ENCODE measurements around the gene MACO1. TPM values are rescaled to one million over a fixed set of nuclear protein-coding genes. Genes with fewer than 3 reads are reported as not detected.

The MACO1 gene
- total and polyA plus RNA-seq, 2 of the 8 experiments (the other 6 are each of a cell fraction or from before 2014, with no cell fraction given) = 3.5 to 15.1 TPM

- Histone ChIP-seq H3K79me2 (ENCODE audit: control insufficient read depth in 1 of 2, insufficient read depth in 2 of 2, low read length in 2 of 2) (no peaks in the 10 kb centered on the region), H2AFZ (ENCODE audit: low read length) (no peak overlapping the region), H3K27ac (ENCODE audit: low read depth, low read length) (no peak overlapping the region), H3K4ac (replicated peaks; ENCODE audit: insufficient read length, low read depth, low read length) (no peak overlapping the region), H3K4me3 (ENCODE audit: extremely low read depth in 1 of 4, insufficient read depth in 2 of 4, low read depth in 3 of 4, low read length in 4 of 4) (no peak overlapping the region), H4K8ac (ENCODE audit: extremely low read depth, insufficient read depth, low read length) (no peak overlapping the region), H3K23me2 (ENCODE audit: low read depth, low read length) (no peaks in the 10 kb centered on the region), H2BK12ac (ENCODE audit: low read depth, low read length) (no peak overlapping the region), H3K4me1 (replicated peaks in 1 of 4; ENCODE audit: control insufficient read depth in 3 of 4, insufficient read depth in 4 of 4, low read length in 3 of 4) (peaks cover 0 to 13% (median 4%) of the 10 kb centered on the region in 4 experiments; a peak in 4 of 7 replicates), H2AK5ac (ENCODE audit: low read depth, low read length) (no peak overlapping the region), H3K4me2 (ENCODE audit: insufficient read depth in 1 of 2, low read depth in 2 of 2, low read length in 2 of 2) (no peak overlapping the region), H3K9me3 (ENCODE audit: insufficient read depth in 2 of 2, low read depth in 1 of 2, low read length in 1 of 2) (no peaks in the 10 kb centered on the region), H3K36me3 (ENCODE audit: control insufficient read depth in 2 of 4, insufficient read depth in 4 of 4, low read length in 3 of 4) (no peaks in the 10 kb centered on the region), H2BK120ac (replicated peaks; ENCODE audit: low read depth, low read length) (no peak overlapping the region), H3K23ac (ENCODE audit: insufficient read length) (no peak overlapping the region), H4K5ac (ENCODE audit: insufficient read length, low read depth, low read length) (no peak overlapping the region), H2BK20ac (ENCODE audit: low read length) (no peak overlapping the region), H3K18ac (ENCODE audit: extremely low read depth, low read length) (no peak overlapping the region), H2BK15ac (ENCODE audit: low read length) (no peak overlapping the region), H3K14ac (ENCODE audit: insufficient read length) (no peak overlapping the region), H4K20me1 (replicated peaks in 1 of 2; ENCODE audit: control insufficient read depth in 1 of 2, insufficient read depth in 2 of 2, low read length in 2 of 2) (peaks cover 0 to 5% of the 10 kb centered on the region in 2 experiments), H4K91ac (replicated peaks; ENCODE audit: insufficient read length, low read length) (no peak overlapping the region), H2BK5ac (ENCODE audit: low read depth, low read length) (no peak overlapping the region), H3K79me1 (ENCODE audit: low read depth, low read length) (peaks cover 2% of the 10 kb centered on the region; the same call in 1 of the 2 replicates), H3K56ac (replicated peaks; ENCODE audit: insufficient read length, low read depth, low read length) (no peak overlapping the region), H3K27me3 (replicated peaks in 1 of 4; ENCODE audit: control insufficient read depth in 3 of 4, extremely low read depth in 1 of 4, insufficient read depth in 3 of 4, low read length in 3 of 4) (no peaks in the 10 kb centered on the region), H3K9ac (replicated peaks in 1 of 4; ENCODE audit: extremely low read depth in 1 of 4, low read depth in 3 of 4, low read length in 3 of 4) (no peak overlapping the region)
- 93% methylated on average over 5 of the region's 5 CpGs; no CpG with 5 or more reads in 1 of the 2 experiments for WGBS, 2 experiments (ENCODE audit: extremely low coverage in 1 of 2, insufficient coverage in 1 of 2, insufficient read length in 1 of 2, insufficient replicate concordance in 2 of 2, low coverage in 1 of 2, low lambda C conversion rate in 2 of 2, missing lambda C conversion rate in 1 of 2)
- CTCF ChIA-PET (ENCODE audit: partially characterized antibody) = interaction anchor here (0.6 to 2.7 kb wide), 4 partner anchors 10 to 255 kb away, joined by 4 to 11 read pairs (median 4); no protein-coding TSS in a partner anchor
- FAIRE-seq (no peak), DNase-seq (ENCODE audit: low read depth in 1 of 2, low spot score in 2 of 2) (no peak)
- POLR2A ChIA-PET (ENCODE audit: partially characterized antibody) = no interaction called here
- TF ChIP-seq TBP (IDR thresholded peaks at IDR 0.05; ENCODE audit: low read depth, low read length) (no peak), CHD2 (IDR thresholded peaks at IDR 0.05; ENCODE audit: low read length) (no peak), TEAD4 (IDR thresholded peaks at IDR 0.05; ENCODE audit: low read depth, low read length) (no peak), GTF2F1 (IDR thresholded peaks at IDR 0.05; ENCODE audit: borderline replicate concordance, low read depth, low read length) (no peak), FOSL1 (IDR thresholded peaks at IDR 0.05; ENCODE audit: insufficient read depth, low read depth, low read length) (no peak), BACH1 (IDR thresholded peaks at IDR 0.05; ENCODE audit: low read length) (no peak), E2F6 (IDR thresholded peaks at IDR 0.05) (no peak), CTBP2 (IDR thresholded peaks at IDR 0.05; ENCODE audit: borderline replicate concordance, insufficient read depth, insufficient read length, low read length) (no peak)
- TF ChIP-seq, protein P1, sequence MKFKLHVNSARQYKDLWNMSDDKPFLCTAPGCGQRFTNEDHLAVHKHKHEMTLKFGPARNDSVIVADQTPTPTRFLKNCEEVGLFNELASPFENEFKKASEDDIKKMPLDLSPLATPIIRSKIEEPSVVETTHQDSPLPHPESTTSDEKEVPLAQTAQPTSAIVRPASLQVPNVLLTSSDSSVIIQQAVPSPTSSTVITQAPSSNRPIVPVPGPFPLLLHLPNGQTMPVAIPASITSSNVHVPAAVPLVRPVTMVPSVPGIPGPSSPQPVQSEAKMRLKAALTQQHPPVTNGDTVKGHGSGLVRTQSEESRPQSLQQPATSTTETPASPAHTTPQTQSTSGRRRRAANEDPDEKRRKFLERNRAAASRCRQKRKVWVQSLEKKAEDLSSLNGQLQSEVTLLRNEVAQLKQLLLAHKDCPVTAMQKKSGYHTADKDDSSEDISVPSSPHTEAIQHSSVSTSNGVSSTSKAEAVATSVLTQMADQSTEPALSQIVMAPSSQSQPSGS (IDR thresholded peaks at IDR 0.05; ENCODE audit: low read length) = no peak
These were observed 50.9 kb downstream of the MACO1 start for GRCh38 chr1:25481625-25482024.
